ENCODE measurements around the gene GPR108. TPM values are rescaled to one million over a fixed set of nuclear protein-coding genes. Genes with fewer than 3 reads are reported as not detected.

Gene GPR108
- total RNA-seq, 1 donor from 2014 or later = 69.1 TPM

DNA sequence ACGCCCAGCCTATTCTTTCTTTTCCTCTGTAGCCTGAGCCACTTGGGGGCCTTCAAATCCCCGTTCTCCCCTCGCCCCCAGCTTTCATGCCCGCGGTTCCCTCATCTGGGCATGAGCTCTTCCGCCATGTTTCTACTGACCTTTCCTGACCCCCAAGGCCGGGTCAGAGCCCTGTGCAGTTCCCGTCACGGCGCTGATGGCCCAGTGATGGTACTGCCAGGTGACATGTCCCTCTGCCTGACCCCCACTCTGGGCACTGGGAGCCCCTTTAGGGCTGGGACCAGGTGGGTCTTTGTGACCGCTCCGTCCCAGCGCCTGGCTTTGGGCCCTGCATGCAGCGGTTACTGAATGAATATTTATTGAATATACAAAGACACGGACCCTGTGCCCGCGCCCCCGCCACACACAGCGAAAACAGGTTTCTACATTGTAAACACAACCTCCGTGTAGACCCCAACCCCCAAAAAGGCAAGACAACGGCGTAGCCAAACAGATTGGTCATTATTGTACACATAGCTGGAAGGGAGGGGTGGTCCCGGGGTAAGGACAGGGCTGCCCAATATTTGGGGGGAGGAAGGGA is 7.7 kb downstream of the GPR108 start:
- peaks cover 12% of the 10 kb centered on the region for H3K36me3 Mint-ChIP-seq (ENCODE audit: low read depth, unreplicated experiment)

DNA sequence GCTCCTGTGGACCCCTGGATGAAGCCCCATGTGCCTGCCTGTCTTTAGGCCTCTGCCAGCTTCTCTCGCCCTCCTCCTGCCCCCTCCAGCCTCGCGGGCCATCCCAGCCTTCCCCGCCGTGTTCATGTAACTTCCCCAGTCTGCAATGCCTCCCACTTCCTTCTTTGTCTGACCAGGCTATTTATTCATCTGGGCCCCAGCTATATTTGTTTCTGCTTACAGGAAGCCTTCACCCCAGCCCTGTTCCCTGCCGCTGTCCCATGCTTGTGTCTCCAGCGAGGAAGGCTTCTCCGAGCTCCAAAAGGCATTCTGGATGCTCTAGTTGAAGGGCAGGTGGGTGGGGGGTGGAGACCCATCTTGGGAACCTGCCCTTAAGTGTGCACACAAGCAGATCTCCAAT is 9.0 kb downstream of the GPR108 start:
- peaks cover 21% of the 10 kb centered on the region for H3K4me1 Mint-ChIP-seq (ENCODE audit: unreplicated experiment)
- H3K27me3 Mint-ChIP-seq (ENCODE audit: unreplicated experiment) = peaks cover 12% of the 10 kb centered on the region
- no peak for DNase-seq (ENCODE audit: low spot score)
- H3K4me3 Mint-ChIP-seq (ENCODE audit: unreplicated experiment) = peak overlapping the region; percentile 37
- TF ChIP-seq, protein P1, sequence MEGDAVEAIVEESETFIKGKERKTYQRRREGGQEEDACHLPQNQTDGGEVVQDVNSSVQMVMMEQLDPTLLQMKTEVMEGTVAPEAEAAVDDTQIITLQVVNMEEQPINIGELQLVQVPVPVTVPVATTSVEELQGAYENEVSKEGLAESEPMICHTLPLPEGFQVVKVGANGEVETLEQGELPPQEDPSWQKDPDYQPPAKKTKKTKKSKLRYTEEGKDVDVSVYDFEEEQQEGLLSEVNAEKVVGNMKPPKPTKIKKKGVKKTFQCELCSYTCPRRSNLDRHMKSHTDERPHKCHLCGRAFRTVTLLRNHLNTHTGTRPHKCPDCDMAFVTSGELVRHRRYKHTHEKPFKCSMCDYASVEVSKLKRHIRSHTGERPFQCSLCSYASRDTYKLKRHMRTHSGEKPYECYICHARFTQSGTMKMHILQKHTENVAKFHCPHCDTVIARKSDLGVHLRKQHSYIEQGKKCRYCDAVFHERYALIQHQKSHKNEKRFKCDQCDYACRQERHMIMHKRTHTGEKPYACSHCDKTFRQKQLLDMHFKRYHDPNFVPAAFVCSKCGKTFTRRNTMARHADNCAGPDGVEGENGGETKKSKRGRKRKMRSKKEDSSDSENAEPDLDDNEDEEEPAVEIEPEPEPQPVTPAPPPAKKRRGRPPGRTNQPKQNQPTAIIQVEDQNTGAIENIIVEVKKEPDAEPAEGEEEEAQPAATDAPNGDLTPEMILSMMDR (IDR thresholded peaks at IDR 0.05; ENCODE audit: unreplicated experiment) = no peak
- no peak overlapping the region for H3K27ac Mint-ChIP-seq (ENCODE audit: unreplicated experiment)
- H3K36me3 Mint-ChIP-seq (ENCODE audit: low read depth, unreplicated experiment) = peaks cover 7% of the 10 kb centered on the region
- no peaks in the 10 kb centered on the region for H3K9me3 Mint-ChIP-seq (ENCODE audit: unreplicated experiment)

More for the DNA sequence above, 7.7 kb downstream of the GPR108 start:
- H3K4me1 Mint-ChIP-seq (ENCODE audit: unreplicated experiment) = peaks cover 15% of the 10 kb centered on the region
- no peak overlapping the region for H3K27ac Mint-ChIP-seq (ENCODE audit: unreplicated experiment)
- DNase-seq (ENCODE audit: low spot score) = no peak
- H3K27me3 Mint-ChIP-seq (ENCODE audit: unreplicated experiment) = peaks cover 9% of the 10 kb centered on the region
- TF ChIP-seq, protein P1 (IDR thresholded peaks at IDR 0.05; ENCODE audit: unreplicated experiment) = no peak
- H3K4me3 Mint-ChIP-seq (ENCODE audit: unreplicated experiment) = no peak overlapping the region
- H3K9me3 Mint-ChIP-seq (ENCODE audit: unreplicated experiment) = no peaks in the 10 kb centered on the region

DNA sequence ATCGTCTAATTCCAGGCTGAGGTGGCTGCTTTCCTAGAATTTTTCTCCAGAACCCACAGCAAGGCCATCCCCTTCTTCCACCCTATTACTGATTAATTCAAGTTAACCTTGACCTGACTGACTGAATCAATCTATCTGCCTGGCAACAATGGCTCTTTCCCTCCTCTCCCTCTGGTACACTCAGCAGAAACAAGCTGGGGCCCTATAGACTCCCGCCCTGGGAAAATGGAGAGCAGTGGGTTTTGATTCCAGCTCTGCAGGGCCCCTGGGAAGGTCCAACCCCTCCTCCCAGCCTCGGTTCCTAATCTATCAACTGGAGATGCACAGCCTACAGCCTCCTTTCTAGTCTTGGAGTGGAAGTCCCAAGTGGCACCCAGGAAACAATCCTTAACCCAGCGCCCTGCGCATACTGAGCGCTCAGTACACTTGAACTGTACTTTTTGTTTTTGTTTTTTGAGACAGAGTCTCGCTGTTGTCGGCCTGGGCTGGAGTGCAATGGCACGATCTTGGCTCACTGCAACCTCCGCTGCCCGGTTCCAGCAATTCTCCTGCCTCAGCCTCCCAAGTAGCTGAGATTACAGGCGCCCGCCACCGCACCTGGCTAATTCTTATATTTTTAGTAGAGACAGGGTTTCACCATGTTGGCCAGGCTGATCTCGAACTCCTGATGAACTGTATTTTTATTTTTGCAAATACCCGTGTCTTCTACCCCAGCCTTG is 11.7 kb downstream of the GPR108 start:
- no peaks in the 10 kb centered on the region for H3K9me3 Mint-ChIP-seq (ENCODE audit: unreplicated experiment)
- H3K4me1 Mint-ChIP-seq (ENCODE audit: unreplicated experiment) = peaks cover 24% of the 10 kb centered on the region
- no peaks in the 10 kb centered on the region for H3K36me3 Mint-ChIP-seq (ENCODE audit: low read depth, unreplicated experiment)
- no peak overlapping the region for H3K4me3 Mint-ChIP-seq (ENCODE audit: unreplicated experiment)
- TF ChIP-seq, protein P1 (IDR thresholded peaks at IDR 0.05; ENCODE audit: unreplicated experiment) = no peak
- no peak overlapping the region for H3K27ac Mint-ChIP-seq (ENCODE audit: unreplicated experiment)
- H3K27me3 Mint-ChIP-seq (ENCODE audit: unreplicated experiment) = peaks cover 9% of the 10 kb centered on the region
- DNase-seq (ENCODE audit: low spot score) = no peak

DNA sequence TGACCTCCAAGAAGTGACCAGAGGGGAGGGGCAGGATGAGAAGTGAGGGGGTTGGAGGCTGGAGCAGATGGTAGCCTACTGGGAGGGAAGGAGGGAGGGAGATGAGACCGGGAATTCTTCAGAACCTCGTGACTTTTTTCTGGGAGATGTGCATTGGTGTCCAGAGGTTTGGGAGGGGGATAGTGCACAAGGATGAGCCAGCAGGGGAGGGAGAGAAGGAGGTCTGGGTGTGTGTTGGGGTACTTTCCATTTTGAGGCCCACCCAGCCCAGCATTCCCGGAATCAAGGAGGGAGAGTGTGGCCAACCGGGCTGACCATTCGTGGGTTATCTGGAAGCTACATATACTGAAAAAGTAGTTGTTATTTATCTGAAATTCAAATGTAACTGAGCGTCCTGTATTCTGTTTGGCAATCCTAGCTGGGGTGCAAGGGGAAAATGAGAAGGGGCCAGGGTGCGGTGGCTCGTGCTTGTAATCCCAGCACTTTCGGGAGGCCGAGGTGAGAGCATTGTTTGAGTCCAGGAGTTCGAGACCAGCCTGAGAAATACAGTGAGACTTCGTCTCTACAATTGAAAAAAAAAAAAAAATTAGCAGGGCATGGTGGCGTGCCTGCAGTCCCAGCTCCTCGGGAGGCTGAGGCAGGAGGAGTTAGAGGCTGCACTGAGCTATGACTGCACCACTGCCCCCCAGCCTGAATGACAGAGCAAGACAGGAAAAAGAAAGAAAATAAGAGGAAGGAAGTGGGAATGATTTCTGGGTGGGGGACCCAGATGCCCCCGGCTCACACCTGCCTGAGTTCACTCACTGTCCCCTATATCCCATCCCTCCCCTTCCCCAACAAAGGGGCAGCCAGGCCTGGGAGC is 12.5 kb downstream of the GPR108 start:
- Mint-ChIP-seq H3K36me3 (ENCODE audit: low read depth, unreplicated experiment) (peaks cover 1% of the 10 kb centered on the region), H3K9me3 (ENCODE audit: unreplicated experiment) (peaks cover 3% of the 10 kb centered on the region), H3K4me3 (ENCODE audit: unreplicated experiment) (no peak overlapping the region), H3K27me3 (ENCODE audit: unreplicated experiment) (peaks cover 11% of the 10 kb centered on the region), H3K4me1 (ENCODE audit: unreplicated experiment) (peaks cover 24% of the 10 kb centered on the region), H3K27ac (ENCODE audit: unreplicated experiment) (no peak overlapping the region)
- TF ChIP-seq, protein P1 (IDR thresholded peaks at IDR 0.05; ENCODE audit: unreplicated experiment) = no peak
- no peak for DNase-seq (ENCODE audit: low spot score)

All from endothelial cell (in vitro differentiated cells).